Astrocyte (in vitro differentiated cells and primary cell): ENCODE data around the gene IARS2. TPM values are rescaled to one million over a fixed set of nuclear protein-coding genes. Genes with fewer than 3 reads are reported as not detected.

Experiments
- DNase-seq: peaks from one replicate; pipeline ENCODE4 v3.0.0-alpha.2; 2010; ENCODE audit warnings: low read depth
- FAIRE-seq: peaks from 2 replicates; lab custom pipeline; 2011; peaks lifted over from hg19 to GRCh38; lab: Jason Lieb, UNC
- H2AFZ ChIP-seq: 2 replicates; pipeline ENCODE4 v1.6.0; 2012; ENCODE audit warnings: low read depth, low read length, inconsistent platforms
- H3K27ac ChIP-seq: 2 replicates; pipeline ENCODE4 v1.5.1; 2011; ENCODE audit warnings: low read depth, low read length, inconsistent platforms
- H3K27me3 ChIP-seq: 2 replicates; pipeline ENCODE4 v1.6.0; 2011; ENCODE audit warnings: low read length, inconsistent platforms; ENCODE audit not compliant: insufficient read depth
- H3K36me3 ChIP-seq: 2 replicates; pipeline ENCODE4 v1.5.1; 2011; ENCODE audit warnings: low read length, inconsistent platforms; ENCODE audit not compliant: insufficient read depth
- H3K4me1 ChIP-seq: 2 replicates; pipeline ENCODE4 v1.5.1; 2011; ENCODE audit warnings: low read length, inconsistent platforms; ENCODE audit not compliant: insufficient read depth
- H3K4me2 ChIP-seq: 2 replicates; pipeline ENCODE4 v1.6.0; 2012; ENCODE audit warnings: low read length, inconsistent platforms
- H3K4me3 ChIP-seq: 2 replicates; pipeline ENCODE4 v1.5.1; 2011; ENCODE audit warnings: low read depth, mild to moderate bottlenecking, low read length, inconsistent platforms; ENCODE audit not compliant: insufficient read depth
- H3K79me2 ChIP-seq: 2 replicates; pipeline ENCODE4 v1.6.0; 2012; ENCODE audit warnings: mild to moderate bottlenecking, low read length, inconsistent platforms; ENCODE audit not compliant: insufficient read depth
- H3K9ac ChIP-seq: 2 replicates; pipeline ENCODE4 v1.6.0; 2012; ENCODE audit warnings: mild to moderate bottlenecking, low read length, inconsistent platforms
- H3K9me3 ChIP-seq: 2 replicates; pipeline ENCODE4 v1.5.1; 2012; ENCODE audit warnings: low read depth, mild to moderate bottlenecking, low read length, inconsistent platforms; ENCODE audit not compliant: insufficient read depth
- H4K20me1 ChIP-seq: 2 replicates; pipeline ENCODE4 v1.6.0; 2012; ENCODE audit warnings: low read length, inconsistent platforms; ENCODE audit not compliant: insufficient read depth
- H3K27ac Mint-ChIP-seq: one replicate; pipeline ENCODE4 v1.8.0; 2021; ENCODE audit warnings: mild to moderate bottlenecking, mixed read lengths; ENCODE audit not compliant: unreplicated experiment
- H3K27me3 Mint-ChIP-seq: one replicate; pipeline ENCODE4 v1.8.0; 2021; ENCODE audit warnings: low read depth, mixed read lengths; ENCODE audit not compliant: unreplicated experiment
- H3K36me3 Mint-ChIP-seq: one replicate; pipeline ENCODE4 v1.8.0; 2021; ENCODE audit warnings: low read depth, mixed read lengths; ENCODE audit not compliant: unreplicated experiment
- H3K4me1 Mint-ChIP-seq: one replicate; pipeline ENCODE4 v1.8.0; 2021; ENCODE audit warnings: low read depth, mixed read lengths; ENCODE audit not compliant: unreplicated experiment
- H3K4me3 Mint-ChIP-seq: one replicate; pipeline ENCODE4 v1.8.0; 2021; ENCODE audit warnings: mild to moderate bottlenecking, moderate library complexity, mixed read lengths; ENCODE audit not compliant: unreplicated experiment
- H3K9me3 Mint-ChIP-seq: one replicate; pipeline ENCODE4 v1.8.0; 2021; ENCODE audit warnings: mild to moderate bottlenecking, mixed read lengths; ENCODE audit not compliant: unreplicated experiment
- CTCF ChIP-seq: IDR thresholded peaks from 2 replicates; pipeline ENCODE4 v1.5.1; 2011; ENCODE audit warnings: low read depth, mild to moderate bottlenecking, inconsistent platforms, low read length, moderate library complexity; ENCODE audit not compliant: insufficient read depth
- EZH2 ChIP-seq: IDR thresholded peaks from 2 replicates; pipeline ENCODE4 v1.6.1; 2012; ENCODE audit warnings: mild to moderate bottlenecking, low read length, inconsistent platforms; ENCODE audit not compliant: insufficient read depth
- total RNA-seq: library from RNA; stranded (reverse); gene quantifications from 2 replicates; pipeline ENCODE4 v1.2.1, GENCODE V29; 2021

The IARS2 gene
- total RNA-seq, 1 donor from 2014 or later = 55.1 TPM

DNA sequence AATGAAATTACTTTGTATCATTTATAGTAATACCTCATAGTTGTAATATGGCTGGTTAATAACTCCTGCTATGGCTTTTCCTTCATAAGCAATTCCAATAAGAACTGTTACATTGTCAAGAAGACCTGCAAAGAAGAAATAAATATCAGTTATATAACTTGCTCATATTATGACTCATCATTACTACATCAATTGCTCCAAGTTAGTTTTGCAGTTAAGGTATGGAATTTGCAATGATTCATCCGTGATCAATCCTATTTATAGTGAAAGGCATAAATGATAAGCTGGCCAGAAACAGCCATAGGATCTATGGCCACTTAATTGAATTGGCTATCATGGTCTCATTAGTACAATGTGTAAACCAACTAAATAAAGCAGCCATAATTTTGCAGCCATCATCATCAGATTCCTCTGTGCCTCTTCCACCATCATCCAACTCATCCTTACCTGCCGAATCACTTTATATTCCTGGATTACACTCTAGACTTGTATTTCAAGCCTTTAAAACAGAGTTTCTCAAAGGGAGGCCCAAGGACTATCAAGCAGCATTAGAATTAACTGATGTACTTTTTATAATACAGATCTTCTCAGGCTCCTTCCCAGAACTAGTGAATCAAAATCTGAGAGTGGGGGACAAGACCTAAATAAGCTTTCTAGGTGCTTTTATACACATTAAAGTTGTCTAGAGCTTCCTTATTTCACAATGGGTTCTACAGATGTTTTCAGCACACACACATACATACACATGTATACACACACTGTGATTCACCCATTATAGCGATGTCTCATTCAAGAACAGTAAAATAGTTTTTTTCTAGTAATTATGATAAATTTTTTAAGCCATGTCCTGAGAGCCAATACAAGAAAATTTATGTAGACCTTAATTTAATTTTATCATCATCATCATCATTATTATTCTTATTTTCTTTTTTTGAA is 26.4 kb upstream of the IARS2 start:
- no peak for TF ChIP-seq EZH2
- TF ChIP-seq CTCF = no peak
- Histone ChIP-seq H3K27me3 (no peaks in the 10 kb centered on the region), H3K79me2 (no peaks in the 10 kb centered on the region), H3K4me3 (no peak overlapping the region), H3K9me3 (no peaks in the 10 kb centered on the region), H3K27ac (no peak overlapping the region), H3K9ac (no peak overlapping the region), H3K4me1 (peaks cover 4% of the 10 kb centered on the region), H4K20me1 (no peaks in the 10 kb centered on the region), H3K4me2 (no peak overlapping the region), H2AFZ (no peak overlapping the region), H3K36me3 (peaks cover 19% of the 10 kb centered on the region)
- FAIRE-seq (no peak), DNase-seq (no peak)
- H3K4me1 Mint-ChIP-seq = no peaks in the 10 kb centered on the region
- H3K4me3 Mint-ChIP-seq = no peak overlapping the region
- H3K9me3 Mint-ChIP-seq = no peaks in the 10 kb centered on the region
- H3K27me3 Mint-ChIP-seq = no peaks in the 10 kb centered on the region
- H3K36me3 Mint-ChIP-seq = peaks cover 5% of the 10 kb centered on the region
- no peak overlapping the region for H3K27ac Mint-ChIP-seq

DNA sequence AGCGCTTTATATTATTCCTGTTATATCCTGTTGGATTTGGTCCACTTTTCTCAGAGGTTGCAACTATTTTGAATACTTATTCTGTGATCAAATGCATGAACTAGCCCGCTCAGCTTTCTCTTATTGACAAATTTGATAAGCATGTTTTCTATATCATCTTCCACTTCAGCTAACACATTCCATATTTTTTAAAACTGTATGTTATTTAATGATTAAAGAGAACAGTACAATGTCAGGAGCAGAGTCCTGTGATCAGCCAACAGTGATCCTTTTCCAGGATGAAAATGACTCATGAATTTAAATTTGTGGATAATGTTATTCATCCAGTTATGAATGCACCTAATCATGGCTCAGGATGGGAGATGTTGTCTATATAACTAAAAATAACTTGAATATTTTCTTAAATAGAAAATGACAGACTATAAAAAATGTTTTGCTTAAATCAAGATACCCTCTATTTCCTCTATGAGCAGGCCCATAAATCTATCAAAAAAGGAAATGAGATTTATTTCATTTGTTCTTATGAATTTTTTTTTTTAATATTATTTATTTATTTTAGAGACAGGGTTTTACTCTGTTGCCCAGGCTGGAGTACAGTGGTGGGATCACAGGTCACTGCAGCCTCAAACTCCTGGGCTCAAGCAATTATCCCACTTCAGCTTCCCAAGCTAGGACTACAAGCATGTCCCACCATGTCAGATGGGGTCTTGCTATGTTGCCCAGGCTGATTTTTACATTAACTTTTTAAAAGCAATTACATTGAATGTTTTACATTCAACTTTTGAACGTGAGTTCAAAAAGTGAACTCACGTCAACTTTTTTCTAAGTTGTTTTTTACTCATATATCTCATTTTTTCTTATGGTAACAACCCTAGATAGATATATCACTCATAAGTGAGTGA is 16.8 kb upstream of the IARS2 start:
- Histone ChIP-seq H4K20me1 (peaks cover 3% of the 10 kb centered on the region), H3K9ac (no peak overlapping the region), H2AFZ (no peak overlapping the region), H3K4me3 (no peak overlapping the region), H3K27ac (no peak overlapping the region), H3K9me3 (no peaks in the 10 kb centered on the region), H3K27me3 (no peaks in the 10 kb centered on the region), H3K36me3 (peaks cover 11% of the 10 kb centered on the region), H3K4me1 (no peaks in the 10 kb centered on the region), H3K4me2 (no peak overlapping the region), H3K79me2 (no peaks in the 10 kb centered on the region)
- Mint-ChIP-seq H3K36me3 (peaks cover 6% of the 10 kb centered on the region), H3K4me1 (no peaks in the 10 kb centered on the region), H3K9me3 (no peaks in the 10 kb centered on the region), H3K27ac (no peak overlapping the region), H3K27me3 (no peaks in the 10 kb centered on the region), H3K4me3 (no peak overlapping the region)
- DNase-seq (peak; percentile 4), FAIRE-seq (no peak)
- TF ChIP-seq CTCF = no peak
- no peak for TF ChIP-seq EZH2
